NT2/D1 (cell line): ENCODE measurements around the gene VPREB1.

ENCODE experiments used
- SUZ12 ChIP-seq: IDR thresholded peaks from 2 replicates; pipeline ENCODE4 v1.6.1; 2011; ENCODE audit not compliant: insufficient read length, insufficient read depth; ENCODE audit errors: extremely low read depth
- YY1 ChIP-seq: IDR thresholded peaks from 2 replicates; pipeline ENCODE4 v1.6.1; 2011; ENCODE audit not compliant: insufficient read length, insufficient read depth
- ZNF274 ChIP-seq: IDR thresholded peaks from 2 replicates; pipeline ENCODE4 v1.6.1; 2011; ENCODE audit warnings: mild to moderate bottlenecking, low read depth, low read length

DNA sequence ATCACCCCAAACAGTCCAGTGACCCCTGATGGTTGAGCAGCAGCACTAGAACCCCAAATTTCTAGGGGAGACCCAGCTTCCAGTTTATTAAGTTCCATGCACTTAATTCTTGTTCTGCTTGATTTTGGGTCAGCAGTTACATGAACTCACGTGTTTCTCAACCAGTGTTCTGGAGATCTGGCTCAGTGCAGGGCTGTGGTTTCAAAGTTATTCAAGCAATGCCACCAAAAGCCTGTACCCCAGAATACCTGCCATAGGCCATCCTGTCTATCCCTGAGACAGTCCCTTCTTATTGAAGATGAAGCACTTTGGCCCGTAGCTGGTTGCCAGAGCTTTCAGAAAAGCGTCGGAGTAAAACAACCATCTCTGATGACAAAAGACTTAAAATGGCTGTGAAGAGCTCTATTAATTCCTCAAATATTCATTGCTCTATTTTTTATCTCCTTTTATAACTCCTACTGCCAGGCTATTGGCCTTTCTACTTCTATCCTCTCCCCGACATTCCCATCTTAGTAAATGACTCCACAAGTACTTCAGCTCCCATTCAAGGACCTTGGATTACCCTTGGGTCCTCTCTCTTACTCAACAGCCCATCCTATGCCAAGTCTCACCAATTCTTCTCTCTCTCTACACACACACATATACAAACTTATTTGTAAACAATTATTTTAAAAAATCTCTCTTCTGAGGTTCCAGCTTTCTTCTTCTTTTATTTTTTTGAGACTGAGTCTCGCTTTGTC, 18.0 kb upstream of the VPREB1 start:
- TF ChIP-seq YY1: no peak
- TF ChIP-seq SUZ12: no peak
- TF ChIP-seq ZNF274: no peak
